Hepatocyte (in vitro differentiated cells): ENCODE data around the gene NOL12.

Experiments
- CTCF ChIP-seq: fragments of 200-600 bp; sonication (generic); IDR thresholded peaks from 2 replicates; pipeline ENCODE4 v1.5.1; 2016; ENCODE audit warnings: antibody characterized with exemption, mild to moderate bottlenecking; ENCODE audit not compliant: poor library complexity
- EZH2 ChIP-seq: fragments of 200-600 bp; sonication (generic); IDR thresholded peaks from 2 replicates; pipeline ENCODE4 v1.6.1; 2016; ENCODE audit warnings: antibody characterized with exemption, mild to moderate bottlenecking, borderline replicate concordance
- EZH2phosphoT487 ChIP-seq: fragments of 200-600 bp; sonication (generic); IDR thresholded peaks from one replicate; pipeline ENCODE4 v1.6.1; 2018; ENCODE audit warnings: antibody characterized with exemption, mild to moderate bottlenecking, low read depth, moderate library complexity; ENCODE audit not compliant: unreplicated experiment, severe bottlenecking

GRCh38 chr22:37676736-37677492 is 9.2 kb upstream of the NOL12 start:
- TF ChIP-seq EZH2phosphoT487, result no peak
- TF ChIP-seq EZH2, result no peak
- no peak for TF ChIP-seq CTCF
